ENCODE results near the gene PLCG1. TPM values are rescaled to one million over a fixed set of nuclear protein-coding genes. Genes with fewer than 3 reads are reported as not detected.

The PLCG1 gene
- total RNA-seq, 2 donors from 2014 or later = 227 to 257 TPM

DNA sequence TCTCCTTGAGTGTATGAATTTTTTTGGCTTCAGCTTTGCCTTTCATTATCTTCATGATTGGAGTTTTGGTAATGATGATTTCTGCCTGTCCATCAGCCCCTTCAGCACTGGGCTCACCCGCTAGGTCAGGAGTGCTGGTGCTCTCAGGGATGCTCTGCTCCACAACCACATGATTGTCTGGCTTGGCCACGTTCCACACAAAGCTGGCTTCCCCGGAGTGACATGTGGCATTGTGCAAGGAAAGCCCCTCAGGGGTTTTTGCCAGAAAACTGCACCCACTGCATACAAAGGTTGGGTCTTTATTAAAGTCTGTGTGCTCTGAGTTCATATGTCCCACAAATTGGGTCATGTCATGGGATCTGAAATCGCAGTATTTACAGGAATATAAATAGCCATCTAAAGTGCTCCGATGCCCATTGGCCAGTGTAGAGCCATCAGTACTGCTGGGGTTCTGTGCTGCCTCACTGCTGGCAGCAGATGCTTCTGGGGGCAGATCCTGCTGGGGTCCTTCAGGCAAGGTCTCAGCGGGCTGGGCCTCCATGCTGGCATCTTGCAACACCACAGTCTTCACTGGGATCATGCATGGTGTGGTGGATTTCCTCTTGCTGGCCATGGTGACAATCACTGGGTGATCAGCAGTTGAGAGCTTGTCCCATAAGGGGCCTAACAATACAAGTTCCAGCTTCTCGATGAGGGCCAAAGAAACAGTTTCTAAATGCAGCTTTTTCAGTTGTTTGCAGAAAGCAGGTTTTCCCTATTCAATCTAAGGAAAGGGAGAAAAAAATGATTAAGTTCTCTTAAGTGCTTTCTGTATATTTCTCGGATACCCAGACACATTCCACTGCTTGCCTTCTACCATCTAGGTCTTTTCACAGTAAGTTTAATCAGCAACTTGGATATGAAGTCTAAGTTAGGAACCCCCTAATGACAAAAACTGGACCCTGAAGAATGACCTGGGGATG, 67.2 kb downstream of the PLCG1 start:
- Histone ChIP-seq H3K27ac (ENCODE audit: low read depth, low read length) (no peak overlapping the region), H3K4me1 (ENCODE audit: control insufficient read depth, insufficient read depth, low read length) (peaks cover 4% of the 10 kb centered on the region), H3K27me3 (ENCODE audit: control insufficient read depth, insufficient read depth, low read length, poor library complexity, severe bottlenecking) (no peaks in the 10 kb centered on the region), H3K9ac (ENCODE audit: extremely low read depth, low read length, poor library complexity, severe bottlenecking) (no peak overlapping the region), H3K4me3 (ENCODE audit: low read length) (no peak overlapping the region), H3K9me3 (ENCODE audit: control insufficient read depth, low read length) (peaks cover 5% of the 10 kb centered on the region), H3K36me3 (ENCODE audit: control insufficient read depth, insufficient read depth, low read length) (no peaks in the 10 kb centered on the region)
- 90 to 100% methylated on average over 6 to 8 of the region's 8 CpGs for WGBS, 2 experiments (ENCODE audit: insufficient coverage in 1 of 2, insufficient read length in 1 of 2)
- Mint-ChIP-seq H3K4me1 (peaks cover 12% of the 10 kb centered on the region), H3K36me3 (ENCODE audit: low read depth) (no peaks in the 10 kb centered on the region), H3K27me3 (ENCODE audit: insufficient read depth) (peaks cover 5% of the 10 kb centered on the region), H3K27ac (no peak overlapping the region), H3K4me3 (no peak overlapping the region), H3K9me3 (peaks cover 4% of the 10 kb centered on the region)
- DNase-seq = no peak
- TF ChIP-seq, protein P1, sequence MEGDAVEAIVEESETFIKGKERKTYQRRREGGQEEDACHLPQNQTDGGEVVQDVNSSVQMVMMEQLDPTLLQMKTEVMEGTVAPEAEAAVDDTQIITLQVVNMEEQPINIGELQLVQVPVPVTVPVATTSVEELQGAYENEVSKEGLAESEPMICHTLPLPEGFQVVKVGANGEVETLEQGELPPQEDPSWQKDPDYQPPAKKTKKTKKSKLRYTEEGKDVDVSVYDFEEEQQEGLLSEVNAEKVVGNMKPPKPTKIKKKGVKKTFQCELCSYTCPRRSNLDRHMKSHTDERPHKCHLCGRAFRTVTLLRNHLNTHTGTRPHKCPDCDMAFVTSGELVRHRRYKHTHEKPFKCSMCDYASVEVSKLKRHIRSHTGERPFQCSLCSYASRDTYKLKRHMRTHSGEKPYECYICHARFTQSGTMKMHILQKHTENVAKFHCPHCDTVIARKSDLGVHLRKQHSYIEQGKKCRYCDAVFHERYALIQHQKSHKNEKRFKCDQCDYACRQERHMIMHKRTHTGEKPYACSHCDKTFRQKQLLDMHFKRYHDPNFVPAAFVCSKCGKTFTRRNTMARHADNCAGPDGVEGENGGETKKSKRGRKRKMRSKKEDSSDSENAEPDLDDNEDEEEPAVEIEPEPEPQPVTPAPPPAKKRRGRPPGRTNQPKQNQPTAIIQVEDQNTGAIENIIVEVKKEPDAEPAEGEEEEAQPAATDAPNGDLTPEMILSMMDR (conservative IDR thresholded peaks at IDR 0.05) = no peak

DNA sequence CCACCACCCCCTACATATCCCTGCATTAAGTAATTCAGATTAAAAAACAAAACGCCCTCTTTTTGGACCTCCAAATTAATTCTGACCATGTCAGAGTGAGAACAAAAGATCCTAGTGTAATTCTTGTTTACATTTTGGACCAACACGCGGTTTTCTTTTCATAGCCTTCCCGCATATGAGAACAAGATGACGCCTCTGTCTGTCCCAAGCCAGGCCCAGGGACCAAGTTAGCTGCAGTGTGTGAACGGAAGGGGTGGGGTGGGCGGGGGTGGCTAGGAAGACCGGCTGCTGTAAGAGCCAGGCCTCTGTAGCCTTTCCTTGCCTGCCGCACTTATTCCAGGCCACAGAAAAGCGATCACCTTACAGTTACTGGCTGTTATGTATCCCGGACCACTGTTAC, 68.0 kb downstream of the PLCG1 start:
- DNase-seq = no peak
- WGBS, 2 experiments (ENCODE audit: insufficient coverage in 1 of 2, insufficient read length in 1 of 2) = 85 to 95% methylated on average over 8 to 11 of the region's 11 CpGs
- H3K4me3 ChIP-seq (ENCODE audit: low read length) = no peak overlapping the region
- Mint-ChIP-seq H3K9me3 (no peaks in the 10 kb centered on the region), H3K27ac (no peak overlapping the region), H3K4me3 (no peak overlapping the region), H3K4me1 (peaks cover 10% of the 10 kb centered on the region), H3K36me3 (ENCODE audit: low read depth) (no peaks in the 10 kb centered on the region), H3K27me3 (ENCODE audit: insufficient read depth) (peaks cover 5% of the 10 kb centered on the region)
- TF ChIP-seq, protein P1 (conservative IDR thresholded peaks at IDR 0.05) = no peak
- H3K4me1 ChIP-seq (ENCODE audit: control insufficient read depth, insufficient read depth, low read length) = peaks cover 3% of the 10 kb centered on the region
- H3K9ac ChIP-seq (ENCODE audit: extremely low read depth, low read length, poor library complexity, severe bottlenecking) = no peak overlapping the region
- H3K27me3 ChIP-seq (ENCODE audit: control insufficient read depth, insufficient read depth, low read length, poor library complexity, severe bottlenecking) = no peaks in the 10 kb centered on the region
- H3K36me3 ChIP-seq (ENCODE audit: control insufficient read depth, insufficient read depth, low read length) = no peaks in the 10 kb centered on the region
- no peak overlapping the region for H3K27ac ChIP-seq (ENCODE audit: low read depth, low read length)
- H3K9me3 ChIP-seq (ENCODE audit: control insufficient read depth, low read length) = no peaks in the 10 kb centered on the region

DNA sequence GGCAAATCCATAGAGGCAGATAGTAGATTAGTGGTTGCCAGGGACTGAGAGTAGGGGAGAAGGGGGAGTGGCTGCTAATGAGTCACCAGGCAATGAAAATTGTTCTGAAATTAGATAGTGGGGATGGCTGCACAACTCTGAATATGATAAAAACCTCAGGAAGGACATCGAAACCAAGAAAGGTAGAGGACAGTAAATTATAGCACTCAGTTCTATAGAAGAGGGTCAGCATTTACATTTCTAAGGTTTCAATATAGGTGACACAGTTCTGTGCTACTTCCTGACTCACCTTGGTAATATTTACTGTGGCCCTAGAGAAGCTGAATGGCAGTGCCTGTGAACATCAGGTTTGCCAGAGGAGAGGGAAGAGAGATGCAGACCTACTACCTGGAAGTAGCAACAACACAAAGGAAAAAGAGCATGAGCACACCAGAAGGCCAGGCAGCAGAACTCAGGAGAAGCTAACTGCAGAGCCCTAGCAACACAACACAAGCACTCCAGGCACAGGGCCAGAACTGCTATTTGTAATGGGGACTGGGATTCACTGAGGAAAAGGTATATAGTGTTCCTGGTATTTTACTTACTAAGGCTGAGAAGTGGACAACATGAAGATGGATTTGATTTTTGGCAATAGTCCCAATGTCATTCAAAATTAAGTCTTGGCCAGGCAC, 75.9 kb downstream of the PLCG1 start:
- no peaks in the 10 kb centered on the region for H3K9me3 Mint-ChIP-seq
- H3K4me3 Mint-ChIP-seq = no peak overlapping the region
- Histone ChIP-seq H3K9ac (ENCODE audit: extremely low read depth, low read length, poor library complexity, severe bottlenecking) (no peak overlapping the region), H3K27ac (ENCODE audit: low read depth, low read length) (no peak overlapping the region), H3K4me1 (ENCODE audit: control insufficient read depth, insufficient read depth, low read length) (no peaks in the 10 kb centered on the region), H3K27me3 (ENCODE audit: control insufficient read depth, insufficient read depth, low read length, poor library complexity, severe bottlenecking) (no peaks in the 10 kb centered on the region), H3K4me3 (ENCODE audit: low read length) (no peak overlapping the region), H3K36me3 (ENCODE audit: control insufficient read depth, insufficient read depth, low read length) (no peaks in the 10 kb centered on the region), H3K9me3 (ENCODE audit: control insufficient read depth, low read length) (no peaks in the 10 kb centered on the region)
- TF ChIP-seq, protein P1 (conservative IDR thresholded peaks at IDR 0.05) = no peak
- H3K27me3 Mint-ChIP-seq (ENCODE audit: insufficient read depth) = no peaks in the 10 kb centered on the region
- no peak for DNase-seq
- WGBS, 2 experiments (ENCODE audit: insufficient coverage in 1 of 2, insufficient read length in 1 of 2) = 96 to 100% methylated on average over 1 of the region's 1 CpG
- H3K36me3 Mint-ChIP-seq (ENCODE audit: low read depth) = no peaks in the 10 kb centered on the region
- H3K4me1 Mint-ChIP-seq = no peaks in the 10 kb centered on the region
- no peak overlapping the region for H3K27ac Mint-ChIP-seq
